ENCODE data around the gene DAAM1. TPM values are rescaled to one million over a fixed set of nuclear protein-coding genes. Genes with fewer than 3 reads are reported as not detected.

DAAM1 gene
- total RNA-seq, 1 donor, result 18.5 TPM

DNA sequence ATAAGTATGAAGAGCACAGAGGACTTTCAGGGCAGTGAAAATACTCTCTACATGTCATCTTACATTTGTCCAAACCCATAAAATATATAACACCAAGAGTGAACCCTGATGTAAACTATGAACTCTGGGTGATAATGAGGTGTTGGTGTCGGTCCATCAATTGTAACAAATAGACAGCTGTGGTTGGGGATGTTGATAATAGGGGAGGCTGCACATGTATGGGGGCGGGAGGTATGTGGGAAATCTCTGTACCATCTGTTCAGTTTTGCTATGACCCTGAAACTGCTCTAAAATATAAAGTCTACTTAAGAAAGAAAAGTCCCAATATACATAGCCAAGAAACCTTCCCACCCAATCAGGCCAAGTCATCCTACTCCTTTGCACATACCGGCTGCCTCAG, 188.2 kb downstream of the DAAM1 start:
- H3K4me3 ChIP-seq (ENCODE audit: low read depth, low read length), result no peak overlapping the region
- TF ChIP-seq, protein P1, sequence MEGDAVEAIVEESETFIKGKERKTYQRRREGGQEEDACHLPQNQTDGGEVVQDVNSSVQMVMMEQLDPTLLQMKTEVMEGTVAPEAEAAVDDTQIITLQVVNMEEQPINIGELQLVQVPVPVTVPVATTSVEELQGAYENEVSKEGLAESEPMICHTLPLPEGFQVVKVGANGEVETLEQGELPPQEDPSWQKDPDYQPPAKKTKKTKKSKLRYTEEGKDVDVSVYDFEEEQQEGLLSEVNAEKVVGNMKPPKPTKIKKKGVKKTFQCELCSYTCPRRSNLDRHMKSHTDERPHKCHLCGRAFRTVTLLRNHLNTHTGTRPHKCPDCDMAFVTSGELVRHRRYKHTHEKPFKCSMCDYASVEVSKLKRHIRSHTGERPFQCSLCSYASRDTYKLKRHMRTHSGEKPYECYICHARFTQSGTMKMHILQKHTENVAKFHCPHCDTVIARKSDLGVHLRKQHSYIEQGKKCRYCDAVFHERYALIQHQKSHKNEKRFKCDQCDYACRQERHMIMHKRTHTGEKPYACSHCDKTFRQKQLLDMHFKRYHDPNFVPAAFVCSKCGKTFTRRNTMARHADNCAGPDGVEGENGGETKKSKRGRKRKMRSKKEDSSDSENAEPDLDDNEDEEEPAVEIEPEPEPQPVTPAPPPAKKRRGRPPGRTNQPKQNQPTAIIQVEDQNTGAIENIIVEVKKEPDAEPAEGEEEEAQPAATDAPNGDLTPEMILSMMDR (IDR thresholded peaks at IDR 0.05; ENCODE audit: insufficient read depth, low read length), result no peak
- no peak for DNase-seq (ENCODE audit: low read depth)

DNA sequence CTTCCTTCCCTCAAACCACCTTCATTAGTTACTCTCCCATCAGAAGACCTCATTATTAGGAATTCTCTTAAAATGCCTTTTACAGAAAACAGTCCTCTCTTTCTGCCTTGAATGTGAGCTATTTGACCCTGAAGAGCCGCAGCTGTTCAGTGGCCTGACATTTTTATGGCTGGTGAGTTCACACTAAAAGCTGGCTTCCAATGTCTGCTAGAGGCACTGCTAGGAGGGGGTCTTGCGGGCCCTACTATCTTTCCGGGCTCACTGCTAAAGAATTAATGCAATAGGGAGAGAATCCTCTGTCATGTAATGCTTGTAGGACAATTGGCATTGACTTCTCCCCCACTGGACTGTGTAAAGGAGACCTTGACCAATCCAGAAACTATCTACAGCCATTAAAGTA, 189.0 kb downstream of the DAAM1 start:
- TF ChIP-seq, protein P1 (IDR thresholded peaks at IDR 0.05; ENCODE audit: insufficient read depth, low read length), result no peak
- H3K4me3 ChIP-seq (ENCODE audit: low read depth, low read length), result no peak overlapping the region
- no peak for DNase-seq (ENCODE audit: low read depth)

DNA sequence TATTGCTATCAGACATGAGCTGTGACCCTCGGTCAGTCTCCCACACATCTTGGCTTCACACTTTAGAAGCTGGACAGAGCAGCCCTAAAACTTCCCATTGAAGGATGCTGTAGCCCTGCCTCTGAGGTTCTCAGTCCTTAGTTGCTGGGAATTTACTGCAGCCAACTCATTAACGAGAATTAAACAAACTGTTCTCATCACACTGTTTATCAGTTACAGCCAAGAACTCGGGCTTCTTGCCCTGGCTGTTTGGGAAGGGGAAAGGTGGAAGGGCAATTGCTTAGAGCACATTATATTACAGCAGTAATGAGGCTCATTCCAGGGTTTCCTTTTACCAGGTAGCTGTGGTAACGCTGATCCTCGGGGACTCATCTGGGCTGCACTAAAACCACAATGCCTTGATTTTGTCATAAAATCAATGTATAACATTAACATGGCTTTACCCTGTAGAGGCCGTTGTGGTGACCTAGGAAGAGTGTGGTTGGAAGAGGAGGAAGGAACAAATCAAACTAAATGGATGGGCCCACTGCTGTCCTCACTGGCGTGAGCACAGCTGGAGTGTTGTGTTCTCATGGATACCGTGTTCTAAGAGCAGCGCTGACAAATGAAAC, 189.6 kb downstream of the DAAM1 start:
- DNase-seq (ENCODE audit: low read depth), result no peak
- TF ChIP-seq, protein P1 (IDR thresholded peaks at IDR 0.05; ENCODE audit: insufficient read depth, low read length), result no peak
- no peak overlapping the region for H3K4me3 ChIP-seq (ENCODE audit: low read depth, low read length)

DNA sequence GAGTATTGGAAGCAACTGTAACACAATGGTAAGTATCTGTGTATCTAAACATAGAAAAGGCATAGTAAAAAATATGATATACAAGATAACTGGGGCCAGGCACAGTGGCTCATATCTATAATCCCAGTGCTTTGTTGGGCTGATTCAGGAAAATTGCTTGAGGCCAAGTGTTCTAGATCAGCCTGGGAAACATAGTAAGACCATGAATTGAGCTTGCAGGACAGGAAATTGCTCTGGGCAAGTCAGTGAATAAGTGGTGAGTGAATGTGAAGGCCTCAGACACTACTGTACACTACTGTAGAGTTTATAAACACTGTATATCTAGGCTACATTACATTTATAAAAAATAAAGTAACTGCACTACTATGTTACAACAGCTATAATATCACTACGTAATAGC, 201.5 kb downstream of the DAAM1 start:
- TF ChIP-seq, protein P1 (IDR thresholded peaks at IDR 0.05; ENCODE audit: insufficient read depth, low read length), result no peak
- no peak overlapping the region for H3K4me3 ChIP-seq (ENCODE audit: low read depth, low read length)
- DNase-seq (ENCODE audit: low read depth), result no peak

DNA sequence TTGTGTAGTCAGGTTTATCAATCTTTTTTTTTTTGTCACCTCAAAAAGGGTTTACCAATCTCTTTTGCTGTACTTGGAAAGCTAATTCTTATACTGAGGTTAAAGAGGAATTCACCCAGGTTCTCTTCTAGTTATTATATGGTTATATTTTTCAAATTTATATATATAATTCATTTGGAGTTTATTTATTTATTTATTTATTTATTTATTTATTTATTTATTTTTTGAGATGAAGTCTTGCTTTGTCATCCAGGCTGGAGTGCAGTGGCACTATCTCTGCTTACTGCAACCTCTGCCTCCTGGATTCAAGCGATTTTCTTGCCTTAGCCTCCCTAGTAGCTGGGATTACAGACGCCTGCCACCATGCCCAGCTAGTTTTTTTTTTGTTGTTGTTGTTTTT, 202.9 kb downstream of the DAAM1 start:
- H3K4me3 ChIP-seq (ENCODE audit: low read depth, low read length), result no peak overlapping the region
- TF ChIP-seq, protein P1 (IDR thresholded peaks at IDR 0.05; ENCODE audit: insufficient read depth, low read length), result no peak
- no peak for DNase-seq (ENCODE audit: low read depth)

DNA sequence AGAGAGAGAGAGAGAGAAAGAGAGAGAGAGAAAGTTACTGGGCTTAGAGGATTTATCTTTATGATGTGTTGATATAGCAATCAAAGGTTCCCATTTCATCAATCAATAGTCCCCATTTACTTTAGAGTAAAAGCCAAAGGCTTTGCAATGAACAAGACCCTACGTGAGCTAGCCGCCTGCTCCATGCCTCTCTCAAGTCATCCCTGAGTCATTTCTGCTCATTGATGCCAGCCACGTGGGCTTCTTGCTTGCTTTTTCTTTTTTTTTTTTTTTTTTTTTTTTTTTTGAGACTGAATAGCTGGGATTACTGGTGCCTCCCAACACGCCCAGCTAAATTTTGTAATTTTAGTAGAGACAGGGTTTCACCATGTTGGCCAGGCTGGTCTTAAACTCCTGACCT, 205.8 kb downstream of the DAAM1 start:
- peak; percentile 15 for DNase-seq (ENCODE audit: low read depth)
- no peak overlapping the region for H3K4me3 ChIP-seq (ENCODE audit: low read depth, low read length)
- TF ChIP-seq, protein P1 (IDR thresholded peaks at IDR 0.05; ENCODE audit: insufficient read depth, low read length), result no peak

DNA sequence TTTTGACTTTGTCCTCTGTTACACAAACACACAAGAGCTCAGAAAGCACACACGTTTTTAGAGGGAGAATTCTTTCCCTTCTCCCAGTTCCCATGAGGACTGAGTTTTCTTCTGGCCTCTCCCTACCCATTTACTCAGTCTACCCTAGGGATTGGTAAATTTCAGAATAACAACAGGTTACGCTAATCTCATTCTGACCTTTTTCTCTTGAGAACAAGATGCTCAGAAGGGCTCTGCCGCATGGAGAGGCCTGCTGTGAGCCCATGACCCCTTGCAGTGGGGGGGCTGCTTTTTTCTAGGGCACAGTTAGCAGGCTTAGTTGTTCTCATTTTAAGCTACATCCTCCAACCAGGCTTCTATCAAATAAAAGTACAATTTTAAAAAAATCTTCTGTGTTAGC, 207.2 kb downstream of the DAAM1 start:
- no peak for DNase-seq (ENCODE audit: low read depth)

More for the DNA sequence above, 207.2 kb downstream of the DAAM1 start:
- H3K4me3 ChIP-seq (ENCODE audit: low read depth, low read length), result no peak overlapping the region
- TF ChIP-seq, protein P1 (IDR thresholded peaks at IDR 0.05; ENCODE audit: insufficient read depth, low read length), result no peak

Data from fibroblast of the aortic adventitia (primary cell).